Measurements from ENCODE around the gene DEXI. TPM values are rescaled to one million over a fixed set of nuclear protein-coding genes. Genes with fewer than 3 reads are reported as not detected.

DEXI gene
- total RNA-seq, 2 donors from 2014 or later, result 31.5 to 32.0 TPM

GRCh38 chr16:10889855-10890254 lies 52.4 kb downstream of the DEXI start:
- 83 to 91% methylated on average over 1 to 4 of the region's 4 CpGs for WGBS, 2 experiments (ENCODE audit: insufficient coverage in 1 of 2, insufficient read length in 1 of 2)
- H3K27me3 ChIP-seq (ENCODE audit: control insufficient read depth, insufficient read depth, low read length, poor library complexity, severe bottlenecking), result no peaks in the 10 kb centered on the region
- H3K36me3 Mint-ChIP-seq (ENCODE audit: low read depth), result no peaks in the 10 kb centered on the region
- no peak overlapping the region for H3K27ac ChIP-seq (ENCODE audit: low read depth, low read length)
- H3K9me3 Mint-ChIP-seq, result no peaks in the 10 kb centered on the region
- H3K27ac Mint-ChIP-seq, result no peak overlapping the region
- no peaks in the 10 kb centered on the region for H3K36me3 ChIP-seq (ENCODE audit: control insufficient read depth, insufficient read depth, low read length)
- H3K4me3 Mint-ChIP-seq, result no peak overlapping the region
- H3K9ac ChIP-seq (ENCODE audit: extremely low read depth, low read length, poor library complexity, severe bottlenecking), result no peak overlapping the region
- DNase-seq, result no peak
- H3K4me1 Mint-ChIP-seq, result no peaks in the 10 kb centered on the region
- no peaks in the 10 kb centered on the region for H3K9me3 ChIP-seq (ENCODE audit: control insufficient read depth, low read length)
- peaks cover 7% of the 10 kb centered on the region for H3K27me3 Mint-ChIP-seq (ENCODE audit: insufficient read depth)
- TF ChIP-seq, protein P1, sequence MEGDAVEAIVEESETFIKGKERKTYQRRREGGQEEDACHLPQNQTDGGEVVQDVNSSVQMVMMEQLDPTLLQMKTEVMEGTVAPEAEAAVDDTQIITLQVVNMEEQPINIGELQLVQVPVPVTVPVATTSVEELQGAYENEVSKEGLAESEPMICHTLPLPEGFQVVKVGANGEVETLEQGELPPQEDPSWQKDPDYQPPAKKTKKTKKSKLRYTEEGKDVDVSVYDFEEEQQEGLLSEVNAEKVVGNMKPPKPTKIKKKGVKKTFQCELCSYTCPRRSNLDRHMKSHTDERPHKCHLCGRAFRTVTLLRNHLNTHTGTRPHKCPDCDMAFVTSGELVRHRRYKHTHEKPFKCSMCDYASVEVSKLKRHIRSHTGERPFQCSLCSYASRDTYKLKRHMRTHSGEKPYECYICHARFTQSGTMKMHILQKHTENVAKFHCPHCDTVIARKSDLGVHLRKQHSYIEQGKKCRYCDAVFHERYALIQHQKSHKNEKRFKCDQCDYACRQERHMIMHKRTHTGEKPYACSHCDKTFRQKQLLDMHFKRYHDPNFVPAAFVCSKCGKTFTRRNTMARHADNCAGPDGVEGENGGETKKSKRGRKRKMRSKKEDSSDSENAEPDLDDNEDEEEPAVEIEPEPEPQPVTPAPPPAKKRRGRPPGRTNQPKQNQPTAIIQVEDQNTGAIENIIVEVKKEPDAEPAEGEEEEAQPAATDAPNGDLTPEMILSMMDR (conservative IDR thresholded peaks at IDR 0.05), result no peak
- H3K4me1 ChIP-seq (ENCODE audit: control insufficient read depth, insufficient read depth, low read length), result no peaks in the 10 kb centered on the region
- H3K4me3 ChIP-seq (ENCODE audit: low read length), result no peak overlapping the region

DNA sequence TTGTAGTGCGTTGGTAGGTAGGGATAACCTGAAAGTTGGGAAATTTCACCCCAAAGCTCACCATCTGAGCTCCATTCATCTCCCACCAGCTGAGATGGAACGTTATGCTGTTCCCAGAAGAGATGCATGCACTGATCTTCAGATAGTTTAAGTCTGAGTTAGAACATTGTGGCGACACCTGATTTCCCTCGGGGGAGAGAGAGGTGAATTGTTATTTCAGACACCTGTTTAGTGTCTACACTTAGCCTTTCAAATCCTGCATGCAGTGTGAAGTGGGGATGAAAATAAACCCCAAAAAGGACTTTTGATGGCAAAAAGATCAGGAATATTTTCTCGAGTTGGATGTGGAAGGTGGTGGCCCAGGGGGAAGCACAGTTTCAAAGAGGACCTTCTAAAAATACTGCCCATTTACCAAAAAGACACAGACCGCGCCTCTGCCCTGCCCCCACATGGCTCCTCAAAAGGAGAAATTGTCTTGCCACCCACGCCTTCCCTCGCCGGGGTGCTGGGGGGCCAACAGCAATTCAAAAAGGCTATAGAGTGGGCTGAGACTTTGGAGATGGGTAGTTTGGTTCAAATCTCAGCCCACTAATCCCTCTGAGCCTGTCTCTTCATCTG lies 53.8 kb downstream of the DEXI start:
- Histone ChIP-seq H3K36me3 (ENCODE audit: control insufficient read depth, insufficient read depth, low read length) (no peaks in the 10 kb centered on the region), H3K27me3 (ENCODE audit: control insufficient read depth, insufficient read depth, low read length, poor library complexity, severe bottlenecking) (no peaks in the 10 kb centered on the region), H3K27ac (ENCODE audit: low read depth, low read length) (no peak overlapping the region), H3K9ac (ENCODE audit: extremely low read depth, low read length, poor library complexity, severe bottlenecking) (no peak overlapping the region), H3K9me3 (ENCODE audit: control insufficient read depth, low read length) (no peaks in the 10 kb centered on the region), H3K4me1 (ENCODE audit: control insufficient read depth, insufficient read depth, low read length) (no peaks in the 10 kb centered on the region), H3K4me3 (ENCODE audit: low read length) (no peak overlapping the region)
- Mint-ChIP-seq H3K36me3 (ENCODE audit: low read depth) (no peaks in the 10 kb centered on the region), H3K4me1 (no peaks in the 10 kb centered on the region), H3K9me3 (no peaks in the 10 kb centered on the region), H3K4me3 (no peak overlapping the region), H3K27me3 (ENCODE audit: insufficient read depth) (peaks cover 9% of the 10 kb centered on the region), H3K27ac (no peak overlapping the region)
- 79 to 91% methylated on average over 3 to 10 of the region's 10 CpGs for whole genome bisulfite sequencing, 2 experiments (ENCODE audit: insufficient coverage in 1 of 2, insufficient read length in 1 of 2)
- no peak for DNase-seq
- TF ChIP-seq, protein P1 (conservative IDR thresholded peaks at IDR 0.05), result no peak

GRCh38 chr16:10885246-10885645 lies 57.0 kb downstream of the DEXI start:
- no peak overlapping the region for H3K4me3 Mint-ChIP-seq
- H3K27ac Mint-ChIP-seq, result no peak overlapping the region
- Histone ChIP-seq H3K27me3 (ENCODE audit: control insufficient read depth, insufficient read depth, low read length, poor library complexity, severe bottlenecking) (peaks cover 18% of the 10 kb centered on the region), H3K4me1 (ENCODE audit: control insufficient read depth, insufficient read depth, low read length) (no peaks in the 10 kb centered on the region), H3K9ac (ENCODE audit: extremely low read depth, low read length, poor library complexity, severe bottlenecking) (no peak overlapping the region), H3K36me3 (ENCODE audit: control insufficient read depth, insufficient read depth, low read length) (no peaks in the 10 kb centered on the region), H3K4me3 (ENCODE audit: low read length) (no peak overlapping the region), H3K9me3 (ENCODE audit: control insufficient read depth, low read length) (no peaks in the 10 kb centered on the region), H3K27ac (ENCODE audit: low read depth, low read length) (no peak overlapping the region)
- peaks cover 12% of the 10 kb centered on the region for H3K27me3 Mint-ChIP-seq (ENCODE audit: insufficient read depth)
- no peak for DNase-seq
- H3K4me1 Mint-ChIP-seq, result no peaks in the 10 kb centered on the region
- WGBS, 2 experiments (ENCODE audit: insufficient coverage in 1 of 2, insufficient read length in 1 of 2), result 84 to 93% methylated on average over 4 to 6 of the region's 6 CpGs
- no peaks in the 10 kb centered on the region for H3K36me3 Mint-ChIP-seq (ENCODE audit: low read depth)
- TF ChIP-seq, protein P1 (conservative IDR thresholded peaks at IDR 0.05), result no peak
- no peaks in the 10 kb centered on the region for H3K9me3 Mint-ChIP-seq

All from endodermal cell (in vitro differentiated cells).